ENCODE measurements around the gene AURKAIP1. TPM values are rescaled to one million over a fixed set of nuclear protein-coding genes. Genes with fewer than 3 reads are reported as not detected.

AURKAIP1 gene
- total RNA-seq, 2 donors from 2014 or later, result 159 to 162 TPM

GRCh38 chr1:1354271-1355247 is 20.4 kb downstream of the AURKAIP1 start:
- H3K4me3 ChIP-seq (ENCODE audit: low read length), result no peak overlapping the region
- H3K4me1 ChIP-seq (ENCODE audit: control insufficient read depth, insufficient read depth, low read length), result peaks cover 3% of the 10 kb centered on the region
- no peaks in the 10 kb centered on the region for H3K9me3 ChIP-seq (ENCODE audit: control insufficient read depth, low read length)
- H3K36me3 ChIP-seq (ENCODE audit: control insufficient read depth, insufficient read depth, low read length), result peaks cover 7% of the 10 kb centered on the region
- no peak overlapping the region for H3K27ac ChIP-seq (ENCODE audit: low read depth, low read length)
- Mint-ChIP-seq H3K36me3 (ENCODE audit: low read depth) (no peaks in the 10 kb centered on the region), H3K9me3 (no peaks in the 10 kb centered on the region), H3K4me1 (peaks cover 14% of the 10 kb centered on the region), H3K27me3 (ENCODE audit: insufficient read depth) (peaks cover 9% of the 10 kb centered on the region), H3K4me3 (peak overlapping the region; percentile 48), H3K27ac (no peak overlapping the region)
- no peak overlapping the region for H3K9ac ChIP-seq (ENCODE audit: extremely low read depth, low read length, poor library complexity, severe bottlenecking)
- no peaks in the 10 kb centered on the region for H3K27me3 ChIP-seq (ENCODE audit: control insufficient read depth, insufficient read depth, low read length, poor library complexity, severe bottlenecking)
- TF ChIP-seq CTCF (conservative IDR thresholded peaks at IDR 0.05), result no peak
- WGBS, 2 experiments (ENCODE audit: insufficient coverage in 1 of 2, insufficient read length in 1 of 2), result 94 to 95% methylated on average over 71 to 115 of the region's 116 CpGs
- peak; percentile 58 for DNase-seq

- H3K9me3 Mint-ChIP-seq, result no peaks in the 10 kb centered on the region
- no peak overlapping the region for H3K4me3 ChIP-seq (ENCODE audit: low read length)
- H3K36me3 ChIP-seq (ENCODE audit: control insufficient read depth, insufficient read depth, low read length), result peaks cover 7% of the 10 kb centered on the region
- H3K27ac Mint-ChIP-seq, result no peak overlapping the region
- H3K9ac ChIP-seq (ENCODE audit: extremely low read depth, low read length, poor library complexity, severe bottlenecking), result no peak overlapping the region
- H3K27me3 ChIP-seq (ENCODE audit: control insufficient read depth, insufficient read depth, low read length, poor library complexity, severe bottlenecking), result no peaks in the 10 kb centered on the region
- no peaks in the 10 kb centered on the region for H3K36me3 Mint-ChIP-seq (ENCODE audit: low read depth)
- no peak for TF ChIP-seq CTCF (conservative IDR thresholded peaks at IDR 0.05)
- peak overlapping the region; percentile 48 for H3K4me3 Mint-ChIP-seq
- 76 to 82% methylated on average over 10 to 28 of the region's 28 CpGs for WGBS, 2 experiments (ENCODE audit: insufficient coverage in 1 of 2, insufficient read length in 1 of 2)
- peak; percentile 91 for DNase-seq
- H3K4me1 ChIP-seq (ENCODE audit: control insufficient read depth, insufficient read depth, low read length), result peaks cover 3% of the 10 kb centered on the region
- H3K9me3 ChIP-seq (ENCODE audit: control insufficient read depth, low read length), result no peaks in the 10 kb centered on the region
- H3K27ac ChIP-seq (ENCODE audit: low read depth, low read length), result no peak overlapping the region
- H3K27me3 Mint-ChIP-seq (ENCODE audit: insufficient read depth), result peaks cover 9% of the 10 kb centered on the region
- H3K4me1 Mint-ChIP-seq, result peaks cover 11% of the 10 kb centered on the region
Observed at GRCh38 chr1:1353389-1354151, 21.4 kb downstream of the AURKAIP1 start.

GRCh38 chr1:1352786-1353388 is 22.1 kb downstream of the AURKAIP1 start:
- H3K9me3 ChIP-seq (ENCODE audit: control insufficient read depth, low read length), result no peaks in the 10 kb centered on the region
- H3K4me1 ChIP-seq (ENCODE audit: control insufficient read depth, insufficient read depth, low read length), result peaks cover 3% of the 10 kb centered on the region
- no peak for TF ChIP-seq CTCF (conservative IDR thresholded peaks at IDR 0.05)
- 50 to 56% methylated on average over 2 to 5 of the region's 5 CpGs for WGBS, 2 experiments (ENCODE audit: insufficient coverage in 1 of 2, insufficient read length in 1 of 2)
- DNase-seq, result no peak
- Mint-ChIP-seq H3K27ac (no peak overlapping the region), H3K36me3 (ENCODE audit: low read depth) (no peaks in the 10 kb centered on the region), H3K9me3 (no peaks in the 10 kb centered on the region), H3K27me3 (ENCODE audit: insufficient read depth) (peaks cover 9% of the 10 kb centered on the region), H3K4me3 (no peak overlapping the region), H3K4me1 (peaks cover 10% of the 10 kb centered on the region)
- no peaks in the 10 kb centered on the region for H3K27me3 ChIP-seq (ENCODE audit: control insufficient read depth, insufficient read depth, low read length, poor library complexity, severe bottlenecking)
- no peak overlapping the region for H3K9ac ChIP-seq (ENCODE audit: extremely low read depth, low read length, poor library complexity, severe bottlenecking)
- H3K36me3 ChIP-seq (ENCODE audit: control insufficient read depth, insufficient read depth, low read length), result peaks cover 7% of the 10 kb centered on the region
- no peak overlapping the region for H3K4me3 ChIP-seq (ENCODE audit: low read length)
- H3K27ac ChIP-seq (ENCODE audit: low read depth, low read length), result no peak overlapping the region
